SK-N-SH (cell line): ENCODE measurements around the gene SH3RF2.
"Not testable (repeated sequence)": the region's sequence is repeated elsewhere in the genome, so short reads cannot be mapped to it uniquely, and the experiment has no call there.

Experiments used
- CHD2 ChIP-seq: fragments of 150-350 bp; IDR thresholded peaks from 2 replicates; pipeline ENCODE4 v1.6.1; 2018; ENCODE audit warnings: low read length; ENCODE audit not compliant: partially characterized antibody
- CTCF ChIP-seq: fragments of 200-600 bp; sonication (generic); IDR thresholded peaks from 2 replicates; pipeline ENCODE4 v1.6.1; 2017; ENCODE audit warnings: antibody characterized with exemption, mild to moderate bottlenecking, moderate library complexity
- EP300 ChIP-seq, 2 experiments: IDR thresholded peaks; 2 replicates each; pipeline versions ENCODE4 v1.4.0 to v1.6.1; 2012; ENCODE audit warnings: borderline replicate concordance in 1 of 2, low read depth in 1 of 2, low read length in 1 of 2
- GABPA ChIP-seq: IDR thresholded peaks from 2 replicates; pipeline ENCODE4 v1.4.0; 2012; ENCODE audit warnings: low read depth, mild to moderate bottlenecking
- NFIC ChIP-seq: IDR thresholded peaks from 2 replicates; pipeline ENCODE4 v1.4.0; 2012; ENCODE audit warnings: borderline replicate concordance
- REST ChIP-seq: IDR thresholded peaks from 2 replicates; pipeline ENCODE4 v1.6.1; 2012; ENCODE audit warnings: mild to moderate bottlenecking, low read depth, low read length, moderate library complexity
- SMC3 ChIP-seq: IDR thresholded peaks from 2 replicates; pipeline ENCODE4 v1.6.1; 2012; ENCODE audit warnings: low read depth, low read length, improper control_type of control experiment
- USF2 ChIP-seq: fragments of 150-350 bp; IDR thresholded peaks from 2 replicates; pipeline ENCODE4 v1.6.1; 2017; ENCODE audit warnings: antibody characterized with exemption, low read length, low read depth, borderline replicate concordance

- not testable (repeated sequence) for TF ChIP-seq SMC3; USF2; CHD2; CTCF; EP300 (IDR thresholded peaks at IDR 0.05; ENCODE audit: borderline replicate concordance in 1 of 2, low read depth in 1 of 2, low read length in 1 of 2); REST; GABPA; NFIC
Measured at GRCh38 chr5:146108870-146109269, 172.5 kb downstream of the SH3RF2 start.
